ENCODE data around the gene LIF.

Gene LIF

DNA sequence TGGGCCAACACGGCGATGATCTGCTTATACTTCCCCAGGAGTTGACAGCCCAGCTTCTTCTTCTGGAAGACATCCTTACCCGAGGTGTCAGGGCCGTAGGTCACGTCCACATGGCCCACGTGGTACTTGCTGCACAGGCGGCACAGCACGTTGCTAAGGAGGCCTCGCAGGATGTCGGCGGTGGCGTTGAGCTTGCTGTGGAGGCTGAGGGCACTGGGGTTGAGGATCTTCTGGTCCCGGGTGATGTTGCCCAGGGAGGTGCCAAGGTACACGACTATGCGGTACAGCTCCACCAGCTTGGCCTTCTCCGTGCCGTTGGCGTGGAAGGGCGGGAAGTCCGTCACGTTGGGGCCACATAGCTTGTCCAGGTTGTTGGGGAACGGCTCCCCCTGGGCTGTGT, 2.9 kb downstream of the LIF start:
- in situ Hi-C loops (cut with MboI; ENCODE audit: low pct_unique_long_range_greater_than_20kb, low sequenced_read_pairs, unreplicated experiment), result no loop called here
- no peak for DNase-seq (ENCODE audit: low spot score)
- TF ChIP-seq, protein P1, sequence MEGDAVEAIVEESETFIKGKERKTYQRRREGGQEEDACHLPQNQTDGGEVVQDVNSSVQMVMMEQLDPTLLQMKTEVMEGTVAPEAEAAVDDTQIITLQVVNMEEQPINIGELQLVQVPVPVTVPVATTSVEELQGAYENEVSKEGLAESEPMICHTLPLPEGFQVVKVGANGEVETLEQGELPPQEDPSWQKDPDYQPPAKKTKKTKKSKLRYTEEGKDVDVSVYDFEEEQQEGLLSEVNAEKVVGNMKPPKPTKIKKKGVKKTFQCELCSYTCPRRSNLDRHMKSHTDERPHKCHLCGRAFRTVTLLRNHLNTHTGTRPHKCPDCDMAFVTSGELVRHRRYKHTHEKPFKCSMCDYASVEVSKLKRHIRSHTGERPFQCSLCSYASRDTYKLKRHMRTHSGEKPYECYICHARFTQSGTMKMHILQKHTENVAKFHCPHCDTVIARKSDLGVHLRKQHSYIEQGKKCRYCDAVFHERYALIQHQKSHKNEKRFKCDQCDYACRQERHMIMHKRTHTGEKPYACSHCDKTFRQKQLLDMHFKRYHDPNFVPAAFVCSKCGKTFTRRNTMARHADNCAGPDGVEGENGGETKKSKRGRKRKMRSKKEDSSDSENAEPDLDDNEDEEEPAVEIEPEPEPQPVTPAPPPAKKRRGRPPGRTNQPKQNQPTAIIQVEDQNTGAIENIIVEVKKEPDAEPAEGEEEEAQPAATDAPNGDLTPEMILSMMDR (IDR thresholded peaks at IDR 0.05; ENCODE audit: extremely low read depth, insufficient read depth, missing control alignments), result no peak

DNA sequence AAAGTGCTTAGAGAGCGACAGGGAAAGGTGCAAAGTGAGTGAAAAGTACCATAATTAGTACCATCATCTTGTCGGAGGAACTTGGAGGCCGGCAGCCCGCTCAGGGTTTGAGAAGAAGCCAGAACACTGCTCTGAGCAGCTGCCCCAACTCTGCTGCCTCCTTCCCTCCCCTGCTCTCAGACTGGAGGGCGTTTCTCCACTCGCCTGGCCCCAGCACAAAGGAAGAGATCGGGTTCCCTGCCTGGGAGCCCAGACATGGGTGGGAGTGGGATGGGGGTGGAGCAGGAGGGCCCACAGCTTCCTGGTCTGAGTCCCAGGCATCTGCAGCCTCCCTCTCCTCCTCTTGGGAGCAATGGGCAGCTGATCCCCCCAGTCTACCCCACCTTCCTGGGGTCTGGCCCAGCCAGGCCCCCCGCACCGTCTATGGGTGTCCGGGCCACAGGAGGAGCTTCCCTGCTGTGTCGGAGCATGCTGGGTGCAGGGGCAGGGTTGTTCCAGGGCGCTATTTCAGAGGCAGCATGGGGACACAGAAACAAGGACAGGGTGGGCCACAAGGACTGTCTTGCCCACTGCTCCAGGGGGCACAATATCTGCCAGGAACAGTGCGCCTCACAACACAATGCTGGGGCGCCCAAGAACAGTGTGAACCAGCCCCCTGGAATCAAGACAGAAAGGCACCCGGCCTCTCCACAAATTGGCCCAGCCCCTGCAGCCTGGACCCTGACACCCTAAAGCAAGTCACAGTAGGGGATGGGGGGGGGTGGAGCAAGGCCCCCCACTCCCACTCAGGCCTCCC, 4.8 kb downstream of the LIF start:
- in situ Hi-C loops (cut with MboI; ENCODE audit: low pct_unique_long_range_greater_than_20kb, low sequenced_read_pairs, unreplicated experiment), result no loop called here
- DNase-seq (ENCODE audit: low spot score), result no peak
- TF ChIP-seq, protein P1 (IDR thresholded peaks at IDR 0.05; ENCODE audit: extremely low read depth, insufficient read depth, missing control alignments), result no peak

DNA sequence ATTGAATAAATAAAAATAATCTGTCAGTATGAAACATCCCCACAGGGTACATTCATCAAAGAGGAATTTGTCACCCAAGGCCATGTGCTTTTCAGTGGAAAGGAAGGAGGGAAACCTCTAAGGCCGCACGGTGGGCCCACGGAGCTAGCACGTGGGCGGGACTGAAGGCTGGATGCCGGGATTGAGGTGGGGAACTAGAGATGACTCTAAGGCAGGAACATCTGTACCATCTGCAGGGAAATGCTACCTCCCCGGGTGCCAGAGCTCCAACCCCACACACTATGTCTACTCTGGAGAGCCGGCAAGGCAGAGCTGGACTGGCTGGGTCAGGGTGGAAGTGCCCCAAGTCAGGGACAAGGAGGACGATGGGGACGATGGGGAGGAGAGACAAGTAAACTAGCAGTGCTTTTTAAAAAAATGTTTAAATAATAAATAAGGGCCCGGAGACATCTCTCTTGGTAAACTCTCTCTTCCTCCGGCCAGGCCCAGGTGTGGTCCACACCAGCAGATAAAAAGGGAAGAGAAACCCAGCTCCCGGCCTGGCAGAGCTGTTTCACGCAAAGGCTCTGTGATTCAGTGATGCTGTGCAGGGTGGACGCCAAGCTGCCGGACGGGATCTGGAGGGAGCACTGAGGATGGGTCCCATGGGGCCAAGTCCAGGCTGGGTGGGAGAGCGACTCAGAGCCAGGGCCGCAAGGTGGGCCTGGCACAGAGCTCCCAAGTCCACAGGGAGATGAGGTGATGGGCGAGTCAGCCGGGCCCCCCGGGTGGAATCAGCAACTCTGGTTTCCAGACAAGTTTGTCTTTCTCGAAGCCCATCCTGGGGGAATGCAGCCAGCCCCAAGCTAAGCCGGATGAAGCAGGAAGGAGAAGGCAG, 5.8 kb downstream of the LIF start:
- TF ChIP-seq, protein P1 (IDR thresholded peaks at IDR 0.05; ENCODE audit: extremely low read depth, insufficient read depth, missing control alignments), result no peak
- in situ Hi-C loops (cut with MboI; ENCODE audit: low pct_unique_long_range_greater_than_20kb, low sequenced_read_pairs, unreplicated experiment), result no loop called here
- peak; percentile 46 for DNase-seq (ENCODE audit: low spot score)

DNA sequence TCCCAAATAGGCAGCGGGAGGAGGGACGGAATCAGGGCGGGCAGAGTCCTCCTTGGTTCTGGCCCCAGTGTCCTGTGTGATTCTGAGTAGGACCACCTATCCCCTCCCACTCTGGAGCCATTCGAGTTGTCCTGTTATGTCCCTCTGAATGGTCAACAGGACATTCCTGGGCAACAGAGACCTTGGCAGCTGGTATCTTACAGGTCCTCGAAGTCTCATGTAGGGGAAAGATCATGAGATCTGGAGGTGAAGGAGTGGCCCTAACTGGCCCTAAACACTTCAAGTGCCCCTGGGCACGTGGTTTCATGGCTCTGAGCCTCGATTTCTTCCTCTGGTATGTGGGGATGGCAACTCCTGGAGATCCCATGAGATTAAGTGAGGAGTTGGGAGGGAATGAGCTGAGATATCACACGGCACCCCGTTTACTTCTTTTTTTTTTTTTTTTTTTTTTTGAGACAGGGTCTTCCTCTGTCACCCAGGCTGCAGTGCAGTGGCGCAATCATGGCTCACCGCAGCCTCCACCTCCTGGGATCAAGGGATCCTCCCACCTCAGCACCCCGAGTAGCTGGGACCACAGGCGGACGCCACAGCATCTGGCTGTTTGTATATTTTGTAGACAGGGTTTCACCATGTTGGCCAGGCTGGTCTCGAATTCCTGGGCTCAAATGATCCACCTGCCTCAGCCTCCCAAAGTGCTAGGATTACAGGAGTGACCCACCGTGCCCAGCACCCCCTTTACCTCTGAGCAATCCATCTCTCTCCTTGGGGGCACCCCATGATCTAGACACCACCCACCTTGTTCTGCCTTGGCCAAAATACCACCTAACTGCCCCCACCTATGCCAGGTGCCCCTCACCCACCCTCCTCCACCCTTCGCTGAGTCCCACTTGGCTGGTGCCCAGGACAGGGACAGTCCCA, 6.8 kb downstream of the LIF start:
- in situ Hi-C loops (cut with MboI; ENCODE audit: low pct_unique_long_range_greater_than_20kb, low sequenced_read_pairs, unreplicated experiment), result no loop called here
- TF ChIP-seq, protein P1 (IDR thresholded peaks at IDR 0.05; ENCODE audit: extremely low read depth, insufficient read depth, missing control alignments), result no peak
- no peak for DNase-seq (ENCODE audit: low spot score)

DNA sequence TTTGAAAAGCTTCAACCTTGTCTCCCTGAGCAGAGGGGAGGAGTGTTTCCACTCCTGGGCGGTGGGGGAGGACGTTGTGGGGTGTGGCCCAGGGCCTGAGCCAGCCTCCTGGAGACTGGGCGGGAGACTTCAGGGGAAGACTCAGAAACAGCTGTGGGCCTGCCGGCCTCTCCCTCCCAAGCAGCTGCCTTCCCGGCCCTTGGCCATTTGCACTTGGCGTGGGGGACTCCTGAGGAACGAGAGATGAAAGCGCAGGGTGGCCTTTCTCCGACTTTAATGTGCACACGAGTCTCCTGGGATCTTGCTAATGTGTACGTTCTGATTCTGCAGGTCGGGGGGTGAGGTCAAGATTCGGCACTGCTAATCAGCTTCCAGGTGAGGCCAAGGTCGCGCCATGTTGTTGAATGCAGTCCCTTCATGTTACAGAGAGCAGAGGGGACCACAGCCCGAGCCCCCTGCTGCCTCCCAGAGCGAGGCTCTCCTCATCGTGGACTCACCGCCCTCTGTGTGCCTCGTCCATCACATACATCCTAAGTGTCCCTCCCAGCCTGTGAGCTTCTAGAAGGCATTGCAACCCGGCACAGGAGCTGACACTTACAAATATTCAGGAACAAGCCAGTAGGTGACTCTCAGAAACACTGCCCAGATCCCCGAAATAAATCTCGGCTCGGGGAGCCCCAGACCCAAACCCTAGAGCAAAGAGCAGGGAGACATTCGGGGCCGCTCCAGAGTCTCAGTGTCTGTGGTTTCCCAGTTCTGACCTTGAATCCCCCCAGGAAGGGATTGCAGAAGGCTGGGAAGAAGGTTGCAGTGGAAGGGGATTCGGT, 7.7 kb downstream of the LIF start:
- in situ Hi-C loops (cut with MboI; ENCODE audit: low pct_unique_long_range_greater_than_20kb, low sequenced_read_pairs, unreplicated experiment), result no loop called here
- TF ChIP-seq, protein P1 (IDR thresholded peaks at IDR 0.05; ENCODE audit: extremely low read depth, insufficient read depth, missing control alignments), result no peak
- DNase-seq (ENCODE audit: low spot score), result no peak
